GM19025 (cell line): ENCODE results near the gene SOX6.

ENCODE experiments used
- ATAC-seq: cut with Tn5 transposase; IDR thresholded peaks from one replicate; pipeline ENCODE4 v1.9.1; 2021; ENCODE audit warnings: mild to moderate bottlenecking, low read depth, moderate library complexity; ENCODE audit not compliant: unreplicated experiment

SOX6 gene

DNA sequence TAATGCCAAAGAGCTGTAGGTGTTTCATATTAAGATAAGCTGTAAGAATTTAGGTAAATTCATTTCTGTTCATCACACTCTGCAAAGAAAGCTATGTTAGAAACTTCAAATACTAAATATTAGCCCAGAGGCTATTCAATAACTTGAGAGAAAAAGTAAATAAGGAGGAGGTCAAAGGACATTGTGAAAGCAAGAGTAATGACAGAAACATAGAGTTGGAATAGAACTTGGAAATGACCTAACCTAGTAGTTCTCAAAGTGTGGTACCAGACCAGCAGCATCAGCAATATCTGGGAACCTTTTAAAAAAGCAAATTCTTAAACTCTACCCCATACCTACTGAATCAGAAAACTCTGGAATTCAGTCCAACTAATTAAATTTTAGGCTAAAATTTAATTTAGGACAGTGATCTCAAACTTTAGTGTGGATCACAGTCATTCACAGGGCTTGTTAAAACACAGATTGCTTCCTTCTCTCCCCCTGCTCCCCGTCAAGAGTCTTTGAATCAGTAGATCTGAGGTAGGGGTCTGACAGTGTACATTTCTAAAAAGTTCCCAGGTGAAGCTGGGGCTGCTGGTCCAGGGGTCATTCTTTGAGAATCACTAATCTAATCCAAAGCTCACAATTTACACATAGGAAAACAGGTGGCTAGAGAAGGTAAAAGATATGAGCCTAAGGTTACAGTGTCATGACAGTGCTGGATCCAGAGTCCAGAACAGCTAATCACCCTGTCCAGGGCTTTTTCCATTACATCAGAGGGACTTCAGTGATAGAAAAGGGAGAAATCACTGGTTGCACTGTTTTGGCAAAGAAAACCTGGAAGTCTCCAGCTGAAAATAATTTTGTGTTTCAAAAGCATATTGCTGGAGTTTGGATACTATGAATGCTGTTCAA lies 241.1 kb downstream of the SOX6 start:
- ATAC-seq, result no peak

DNA sequence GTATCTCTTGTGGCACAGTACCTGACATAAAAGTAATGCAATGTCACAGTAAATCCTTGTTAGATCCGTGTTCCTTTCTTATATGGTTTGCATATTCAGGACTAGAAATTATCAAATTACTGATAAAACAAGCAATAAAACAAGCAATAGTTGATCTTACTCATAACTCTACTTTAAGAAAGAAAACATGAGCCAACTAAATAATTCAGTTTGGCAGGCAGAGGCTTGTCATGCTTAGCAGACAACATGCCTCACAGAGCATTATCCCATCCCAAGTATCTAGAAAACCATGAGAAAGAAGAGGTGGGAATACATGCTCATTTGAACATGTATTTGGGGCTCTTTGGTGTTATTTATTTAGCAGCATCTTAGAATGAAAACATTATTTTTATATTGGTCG lies 241.9 kb downstream of the SOX6 start:
- ATAC-seq, result no peak

DNA sequence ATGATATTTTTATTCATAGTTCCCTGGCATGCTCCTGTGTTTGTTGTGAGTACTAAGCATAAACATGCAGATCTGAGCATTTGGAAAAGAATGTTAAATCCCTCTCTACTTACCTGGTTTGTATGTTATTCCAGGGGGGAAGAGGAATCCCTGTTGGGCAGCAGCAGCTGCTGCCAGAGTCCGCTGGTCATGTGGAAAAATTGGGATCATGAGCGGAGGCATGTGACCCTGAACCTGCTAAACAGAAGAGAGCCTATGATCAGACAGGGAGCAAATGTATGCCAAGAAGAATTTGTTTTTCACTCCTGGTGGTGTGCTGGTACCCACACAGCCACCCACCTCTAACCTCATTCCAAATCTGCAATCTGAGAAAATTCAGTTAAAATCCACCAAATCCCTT lies 244.7 kb downstream of the SOX6 start:
- ATAC-seq, result no peak

DNA sequence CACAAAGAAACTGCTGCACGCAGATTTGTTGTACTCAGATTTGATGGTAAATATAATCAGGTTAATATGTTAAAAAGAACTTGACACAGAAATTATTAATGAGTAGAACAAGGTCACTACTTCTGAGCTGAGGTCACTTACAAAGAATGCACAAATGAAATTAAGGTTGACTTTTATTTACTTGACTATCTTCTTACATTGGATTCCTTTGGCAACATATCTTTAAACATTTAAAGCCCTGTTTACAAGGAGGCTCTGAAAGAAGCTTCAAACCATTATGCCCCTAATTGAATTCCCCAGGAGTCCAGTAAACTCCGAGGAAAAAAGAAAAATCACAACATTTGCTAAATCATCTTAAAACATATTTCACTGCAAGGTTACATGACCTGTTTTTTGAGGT lies 245.5 kb downstream of the SOX6 start:
- ATAC-seq, result no peak

DNA sequence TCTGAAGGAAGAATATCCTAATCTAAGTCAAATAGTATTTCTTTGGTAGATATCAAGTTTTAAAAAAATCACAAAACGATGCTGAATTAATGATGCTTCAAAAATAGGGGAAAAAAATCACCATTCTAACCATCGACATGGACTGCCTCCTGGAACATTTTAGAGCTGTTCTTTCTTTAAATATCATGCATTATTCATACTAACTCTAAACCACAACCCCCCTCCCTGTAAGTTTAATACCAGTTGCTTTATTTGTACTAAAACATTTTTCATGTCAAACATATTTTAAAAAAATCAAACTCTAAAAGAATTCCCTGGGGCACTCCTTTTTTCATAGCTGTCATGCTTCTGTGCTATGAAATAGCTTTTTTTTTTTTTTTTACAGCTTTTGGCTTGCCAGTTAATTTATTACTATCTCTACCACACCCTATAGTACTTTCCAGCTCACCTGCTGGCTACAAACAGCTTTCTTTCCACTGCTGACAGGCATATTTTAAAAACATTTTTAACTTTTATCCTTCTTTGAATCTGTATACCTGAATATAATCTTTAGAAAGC lies 256.9 kb downstream of the SOX6 start:
- no peak for ATAC-seq

DNA sequence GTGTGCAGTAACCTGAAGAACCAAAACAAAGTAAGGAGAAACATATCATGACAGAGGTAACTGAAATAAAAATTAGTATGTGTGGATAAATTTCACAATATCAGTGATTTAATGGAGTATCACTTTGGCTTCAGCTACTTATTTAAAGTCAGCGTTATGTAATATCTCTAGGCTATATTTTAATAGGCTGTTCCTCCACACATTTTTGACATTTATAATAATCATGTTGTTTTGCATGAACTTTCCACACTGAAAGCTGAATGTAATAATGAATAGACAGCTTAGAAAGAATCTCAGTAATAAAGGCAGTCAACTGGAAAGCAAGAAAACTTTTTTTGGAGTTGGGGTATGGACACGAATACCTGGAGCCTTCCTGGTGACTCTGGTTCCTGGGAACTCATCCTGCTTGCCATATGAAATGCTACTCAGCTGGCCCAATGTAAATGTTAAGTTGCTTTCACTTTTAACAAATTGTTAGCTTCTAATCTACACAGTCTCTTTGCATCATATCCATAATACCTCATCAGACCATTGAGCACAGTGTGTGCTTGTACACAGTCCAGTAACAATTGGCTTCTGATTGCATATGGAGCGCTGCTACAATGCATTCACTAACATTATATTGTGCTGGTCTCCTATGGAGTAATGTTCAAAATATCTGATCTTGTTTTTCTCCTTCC lies 257.7 kb downstream of the SOX6 start:
- ATAC-seq, result no peak

DNA sequence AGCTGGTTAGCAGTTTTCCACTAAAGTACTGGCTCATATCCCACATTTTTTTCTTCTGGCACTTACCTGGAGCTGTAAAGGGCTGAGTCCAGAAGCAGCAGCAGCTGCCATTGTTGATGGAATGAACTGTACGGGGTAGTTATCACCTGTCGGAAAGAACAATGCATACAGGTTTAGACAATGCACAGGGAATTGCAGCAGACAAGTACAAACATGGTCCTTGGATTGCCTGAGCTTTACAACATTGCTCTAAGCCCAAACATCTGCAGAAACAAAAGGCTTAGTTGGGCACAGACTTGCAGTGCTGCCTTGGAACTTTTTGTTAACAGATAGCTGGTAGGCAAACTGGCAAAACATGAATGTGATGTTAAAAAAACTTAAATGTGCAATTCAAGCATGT lies 258.8 kb downstream of the SOX6 start:
- ATAC-seq, result no peak

DNA sequence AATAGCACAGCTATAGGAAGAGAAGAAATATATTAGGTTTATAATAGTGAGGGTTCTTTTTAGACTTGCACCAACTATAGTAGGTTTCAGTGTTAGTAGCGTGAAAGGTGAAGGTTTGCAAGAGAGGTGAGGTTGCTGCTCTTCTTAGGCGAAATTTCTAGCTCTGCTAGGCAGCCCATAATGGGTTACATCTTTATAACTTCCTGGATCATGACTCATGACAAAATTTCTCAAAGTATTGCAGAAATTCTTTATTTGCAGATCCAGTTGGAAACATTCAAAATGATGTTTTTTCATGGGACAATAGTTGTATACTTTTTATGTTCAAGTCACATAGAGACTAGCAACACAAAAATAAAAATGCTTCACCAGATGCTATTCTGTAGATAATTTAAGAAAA lies 260.0 kb downstream of the SOX6 start:
- ATAC-seq, result no peak

DNA sequence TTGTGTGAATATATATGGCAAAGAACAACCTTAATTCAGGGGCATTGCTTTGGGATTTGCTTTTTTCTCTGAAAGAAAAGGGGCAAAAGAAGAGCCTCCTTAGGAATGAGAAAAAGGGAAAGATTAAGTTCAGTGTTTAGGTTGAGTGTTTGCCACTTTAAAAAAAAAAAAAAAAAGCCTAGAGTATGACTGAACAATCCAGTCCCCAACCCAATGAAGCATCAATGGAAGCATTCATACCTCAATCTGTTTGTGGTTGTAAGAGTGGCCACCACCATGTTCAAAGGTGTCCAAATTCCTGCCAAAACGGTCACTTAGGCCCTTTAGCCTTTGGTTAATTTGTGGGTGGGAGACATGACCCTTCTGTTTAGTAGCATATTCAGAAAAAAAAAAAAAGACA lies 260.6 kb downstream of the SOX6 start:
- ATAC-seq, result no peak

DNA sequence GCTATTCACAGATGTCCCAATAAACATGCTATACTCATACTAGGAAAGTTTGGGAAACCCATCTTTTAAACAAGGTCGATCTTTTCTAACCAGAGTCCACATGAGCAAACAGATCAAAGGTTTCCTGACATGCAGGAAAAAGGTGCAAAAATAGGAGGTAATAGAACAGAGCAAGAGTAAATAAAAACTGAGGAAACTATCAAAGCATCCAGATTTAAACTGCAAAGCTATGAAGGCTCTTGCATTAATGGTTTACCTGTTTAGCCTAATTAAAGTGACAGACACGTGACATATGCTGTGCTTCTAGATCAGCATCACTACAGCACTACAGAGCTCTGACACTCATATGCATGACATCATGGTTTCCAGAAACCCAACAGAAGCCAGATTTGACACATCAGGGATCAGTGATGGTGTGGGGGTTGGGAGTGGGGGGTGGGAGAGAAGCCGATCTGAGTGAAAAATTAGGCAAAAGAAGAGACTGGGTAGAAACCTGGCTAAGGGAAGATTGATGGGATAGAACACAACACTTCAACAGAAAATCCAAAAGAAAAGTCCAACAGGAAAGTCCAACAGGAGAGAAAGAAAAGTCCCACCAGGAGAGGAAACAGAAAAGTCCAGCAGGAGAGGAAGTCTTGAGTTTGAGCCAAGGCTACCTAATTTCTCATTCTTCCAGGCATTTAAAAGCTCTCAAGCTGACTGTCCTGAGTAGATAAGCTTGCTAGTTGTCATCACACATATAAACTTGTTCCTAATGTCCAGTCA lies 262.3 kb downstream of the SOX6 start:
- ATAC-seq, result no peak

DNA sequence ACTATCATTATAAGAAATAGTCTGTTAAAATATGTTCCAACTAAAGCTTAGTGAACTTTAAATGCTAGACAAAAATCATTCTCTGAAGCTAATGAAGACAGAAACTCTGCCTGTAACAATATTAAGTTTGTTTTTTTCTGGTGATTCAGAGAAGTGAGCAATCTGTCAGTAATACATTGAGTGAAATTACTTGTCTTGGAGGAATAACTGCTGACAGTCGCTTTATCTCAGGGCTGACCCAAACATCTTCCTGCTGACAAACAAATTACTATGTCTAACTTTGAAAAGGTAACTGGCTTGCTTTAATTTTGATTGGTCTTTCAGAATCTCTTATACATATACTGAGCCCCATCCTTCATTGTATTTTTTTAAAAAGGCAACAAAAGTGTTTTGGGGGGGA lies 264.5 kb downstream of the SOX6 start:
- ATAC-seq, result no peak

DNA sequence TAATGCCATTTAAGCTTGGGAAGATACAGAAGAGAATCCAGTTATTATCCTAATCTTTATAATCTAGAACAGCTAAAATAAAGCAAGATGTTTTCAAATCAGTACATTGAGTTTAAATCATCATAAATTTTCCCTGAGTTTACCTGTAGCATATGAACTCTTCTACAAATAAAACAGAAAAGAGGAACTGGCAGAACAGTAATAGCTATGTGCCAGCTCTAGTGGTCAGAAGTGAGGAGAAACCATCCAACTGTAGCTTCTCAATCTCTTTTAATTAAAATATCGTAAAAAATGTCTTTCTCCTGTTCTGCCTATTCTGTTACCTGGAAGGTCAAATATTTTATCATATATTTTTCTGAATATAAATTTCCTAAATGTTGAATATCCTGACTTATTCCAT lies 266.9 kb downstream of the SOX6 start:
- no peak for ATAC-seq

DNA sequence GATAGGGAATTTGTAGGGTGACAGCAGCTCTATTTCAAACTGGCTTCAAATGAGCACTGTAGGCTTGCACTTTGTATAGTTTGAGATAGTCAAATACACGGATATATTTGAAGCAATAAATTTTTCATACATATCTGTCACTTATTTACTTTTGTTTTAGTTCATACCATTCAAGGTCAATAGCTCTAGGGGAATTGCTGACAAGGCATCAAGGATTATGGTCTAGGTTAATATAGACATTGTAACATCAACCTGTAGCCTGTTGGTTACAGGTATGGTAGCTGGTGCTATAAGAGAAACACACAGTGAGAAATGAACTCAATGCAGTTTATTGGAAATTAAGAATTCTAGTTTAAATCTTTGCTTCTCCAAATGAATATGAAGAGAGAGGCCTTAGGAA lies 267.6 kb downstream of the SOX6 start:
- no peak for ATAC-seq

DNA sequence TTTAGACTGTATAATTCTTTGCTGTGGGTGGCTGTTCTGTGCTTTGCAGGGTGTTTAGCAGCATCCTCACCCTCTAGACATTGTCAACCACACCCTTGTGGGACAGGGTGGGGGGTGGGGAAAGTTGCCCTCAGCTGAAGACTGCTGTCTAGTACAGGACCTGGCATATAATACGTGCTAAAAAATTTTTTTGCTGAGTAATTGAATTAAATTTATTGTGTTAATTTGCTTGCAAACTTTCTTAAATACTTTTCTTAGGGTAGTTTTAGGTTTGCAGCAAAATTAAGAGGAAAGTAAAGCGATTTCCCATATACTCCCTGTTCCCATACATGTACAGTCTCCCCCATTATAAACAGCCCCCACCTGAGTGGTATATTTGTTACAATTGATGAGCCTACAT lies 268.5 kb downstream of the SOX6 start:
- ATAC-seq, result no peak

DNA sequence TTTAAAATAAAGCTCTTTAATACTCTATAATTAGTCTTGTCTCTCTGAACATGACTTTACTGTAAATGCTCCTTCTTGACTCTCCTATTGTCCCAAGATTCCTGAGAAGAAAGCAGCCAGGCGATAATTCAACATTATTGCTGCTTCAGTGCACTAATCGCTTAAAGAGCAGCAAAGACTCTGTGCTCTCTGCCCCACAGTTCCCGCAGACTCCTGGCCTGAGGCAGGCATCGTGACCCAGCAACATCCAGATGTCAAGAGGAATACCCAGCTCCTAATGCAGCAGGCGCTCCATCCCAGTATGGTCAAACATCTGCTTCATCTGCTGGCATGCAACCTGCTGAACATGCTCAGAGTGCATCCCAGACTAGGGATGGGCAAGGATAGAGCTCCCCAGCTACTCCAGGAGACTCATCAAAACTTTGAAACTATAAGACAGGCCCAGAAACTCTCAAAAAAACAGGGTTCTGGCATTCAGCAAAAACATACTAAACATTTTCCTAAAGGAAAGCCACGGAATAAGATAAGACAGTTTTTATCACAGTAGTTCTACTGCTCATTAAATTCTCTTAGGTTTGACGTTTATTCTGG lies 270.0 kb downstream of the SOX6 start:
- no peak for ATAC-seq

DNA sequence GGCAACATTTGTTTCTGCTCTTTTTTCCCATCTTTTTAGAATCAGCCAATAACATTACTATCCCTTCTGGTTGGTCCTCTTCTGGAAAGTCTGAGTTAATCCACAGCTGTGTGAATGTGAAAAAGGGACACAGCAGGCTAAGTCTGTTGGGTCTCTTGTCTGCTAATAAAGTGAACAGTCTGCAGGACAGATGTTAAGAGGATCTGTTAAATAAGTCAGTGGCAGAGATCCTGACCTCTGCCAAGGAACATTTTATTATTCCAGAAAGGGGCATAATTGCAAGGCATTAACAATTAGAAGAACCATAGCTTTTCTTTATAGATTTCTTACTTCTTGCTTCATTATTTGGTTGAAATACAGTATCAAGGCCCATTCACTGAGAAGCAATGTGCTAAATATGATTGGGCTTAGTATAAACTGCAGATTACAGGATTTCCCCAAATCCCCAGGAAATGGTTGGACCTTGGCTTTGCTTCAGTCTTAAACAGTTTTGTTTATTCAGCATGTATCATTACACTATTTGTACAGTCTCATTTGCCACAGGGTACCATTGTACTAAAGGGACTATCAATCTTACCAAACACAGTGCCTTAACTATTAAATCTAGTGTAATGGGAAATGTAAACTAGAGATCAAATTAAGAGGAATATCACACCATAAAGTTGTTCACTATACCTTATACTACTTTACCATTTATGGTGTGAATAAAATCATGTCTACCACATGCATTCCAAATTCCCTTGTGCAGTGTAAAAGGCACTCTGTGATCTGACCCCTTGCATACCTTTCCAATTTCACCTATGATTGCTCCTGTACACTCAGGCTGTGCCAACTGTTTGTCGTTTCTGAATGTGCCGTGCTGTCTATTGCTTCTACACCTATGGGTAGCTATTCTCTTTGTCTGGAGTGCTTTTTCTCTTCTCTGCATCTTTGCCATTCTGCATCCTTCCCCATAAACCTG lies 274.0 kb downstream of the SOX6 start:
- ATAC-seq, result no peak

DNA sequence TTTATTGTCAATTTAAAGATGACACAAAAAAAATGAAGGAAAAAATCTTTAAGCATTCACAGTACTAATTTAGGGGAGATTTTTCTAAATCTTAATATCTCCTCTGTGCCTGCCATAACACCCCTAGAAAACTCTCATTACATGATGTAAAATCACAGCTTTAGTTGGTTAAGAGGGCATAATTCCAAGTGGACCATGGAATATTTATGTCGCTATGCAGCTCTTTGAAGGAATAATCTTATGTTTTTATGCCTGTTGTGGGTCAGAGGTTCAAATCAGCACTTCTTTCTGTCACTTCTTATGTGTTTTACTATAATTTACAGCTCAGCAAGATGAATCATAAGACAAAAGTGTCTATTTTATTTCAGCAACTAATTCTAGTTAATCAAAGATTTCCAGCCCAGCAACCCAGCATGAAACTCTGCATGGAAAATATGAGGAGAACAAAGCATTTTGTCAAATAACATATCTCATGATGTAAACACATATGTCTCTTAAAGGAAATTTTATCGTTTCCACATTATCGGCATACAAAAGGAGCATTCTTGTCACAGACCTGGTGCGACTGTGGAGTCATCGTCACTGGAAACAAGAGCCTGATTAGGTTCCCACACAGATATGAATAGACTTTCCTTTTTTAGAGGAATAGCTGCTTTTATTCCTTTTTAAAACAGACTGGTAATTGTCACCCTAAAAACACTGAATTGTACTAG lies 274.8 kb downstream of the SOX6 start:
- ATAC-seq, result no peak

DNA sequence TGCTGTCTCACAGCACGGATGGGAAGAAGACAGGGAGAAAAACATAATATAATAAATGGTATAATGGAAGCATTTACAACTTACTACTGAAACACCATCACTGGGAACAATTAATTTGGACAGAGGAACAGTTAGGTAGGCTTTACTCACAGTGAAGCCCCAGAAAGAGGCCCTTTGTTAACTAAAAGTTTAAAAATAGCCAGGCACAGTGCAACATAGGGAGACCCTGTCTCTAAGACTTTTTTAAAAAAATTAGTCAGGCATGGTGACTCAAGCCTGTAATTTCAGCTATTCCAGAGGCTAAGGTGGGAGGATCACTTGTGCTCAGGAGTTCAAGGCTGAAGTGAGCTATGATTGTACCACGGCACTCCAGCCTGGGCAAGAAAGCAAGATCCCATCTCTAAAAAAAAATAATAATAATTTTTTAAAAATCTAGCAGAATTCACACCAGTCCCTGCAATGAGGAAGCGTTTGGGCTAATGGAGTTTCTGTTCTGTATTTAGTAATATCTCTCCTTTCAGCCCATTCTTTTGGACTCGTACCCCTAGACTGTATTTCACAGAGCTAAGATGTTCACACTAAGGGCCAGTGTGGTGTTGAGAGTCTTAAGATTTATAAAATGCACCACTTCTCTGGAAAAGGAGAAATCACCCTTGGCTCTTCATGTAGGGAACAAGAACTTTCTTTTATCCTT lies 275.5 kb downstream of the SOX6 start:
- ATAC-seq, result no peak
